PC-3 (cell line): ENCODE results near the gene WDR46. TPM values are rescaled to one million over a fixed set of nuclear protein-coding genes. Genes with fewer than 3 reads are reported as not detected.
A peak's percentile ranks its signal among the peaks of the same experiment; 100 is the strongest.

Experiments
- ATAC-seq: fragments of 200-7000 bp; cut with Tn5 transposase; 2 replicates; pipeline ENCODE4 v1.9.1; 2020; ENCODE audit warnings: mild to moderate bottlenecking, moderate library complexity
- BruUV-seq: library from RNA; stranded (reverse); fragments of 400-500 nt; replicated peaks from 2 replicates; lab custom pipeline; 2021; lab: Mats Ljungman, UMichigan
- CTCF ChIA-PET: fragments of 300-600 bp; sonication (Branson Sonifier 250); formaldehyde crosslinking; loops from one replicate; lab custom pipeline; 2022; ENCODE audit warnings: antibody characterized with exemption; lab: Charles Lee
- POLR2A ChIA-PET: fragments of 300-600 bp; sonication (Branson Sonifier 250); formaldehyde crosslinking; loops from one replicate; lab custom pipeline; 2022; ENCODE audit warnings: antibody characterized with exemption; ENCODE audit not compliant: unreplicated experiment; lab: Charles Lee
- DNase-seq: peaks from one replicate; pipeline ENCODE4 v3.0.0-alpha.2; 2015
- H2AFZ ChIP-seq: fragments of 300-600 bp; sonication (generic); 2 replicates; pipeline ENCODE4 v1.6.0; 2016; ENCODE audit warnings: antibody characterized with exemption, low read length
- H3F3A ChIP-seq: fragments of 300-600 bp; sonication (generic); one replicate; pipeline ENCODE4 v1.6.0; 2017; ENCODE audit warnings: antibody characterized with exemption, low read length, control low read depth, mild to moderate bottlenecking; ENCODE audit not compliant: unreplicated experiment
- H3K27ac ChIP-seq: fragments of 300-600 bp; sonication (generic); 2 replicates; pipeline ENCODE4 v1.5.1; 2016; ENCODE audit warnings: mild to moderate bottlenecking, low read length
- H3K27me3 ChIP-seq: fragments of 300-600 bp; sonication (generic); 2 replicates; pipeline ENCODE4 v1.6.1; 2016; ENCODE audit warnings: low read length, mixed read lengths
- H3K36me3 ChIP-seq: fragments of 300-600 bp; sonication (generic); 2 replicates; pipeline ENCODE4 v1.6.1; 2016; ENCODE audit warnings: low read depth, mixed run types, low read length, mixed read lengths
- H3K4me1 ChIP-seq: fragments of 300-600 bp; sonication (generic); 2 replicates; pipeline ENCODE4 v1.5.1; 2016; ENCODE audit warnings: low read length; ENCODE audit not compliant: insufficient read depth
- H3K4me2 ChIP-seq: fragments of 300-600 bp; sonication (generic); 2 replicates; pipeline ENCODE4 v1.6.0; 2016; ENCODE audit warnings: low read length
- H3K4me3 ChIP-seq: fragments of 300-600 bp; sonication (generic); 2 replicates; pipeline ENCODE4 v1.5.1; 2016; ENCODE audit warnings: mild to moderate bottlenecking, low read length, mixed read lengths
- H3K79me2 ChIP-seq: fragments of 300-600 bp; sonication (generic); 2 replicates; pipeline ENCODE4 v1.6.1; 2017; ENCODE audit warnings: low read length, mixed read lengths
- H3K9ac ChIP-seq: fragments of 300-600 bp; sonication (generic); 2 replicates; pipeline ENCODE4 v1.6.0; 2016; ENCODE audit warnings: mild to moderate bottlenecking, low read length
- H3K9me2 ChIP-seq: fragments of 300-600 bp; sonication (generic); replicated peaks from 2 replicates; pipeline ENCODE4 v1.6.1; 2016; ENCODE audit warnings: mixed run types, low read length, mixed read lengths
- H3K9me3 ChIP-seq: fragments of 300-600 bp; sonication (generic); 2 replicates; pipeline ENCODE4 v1.6.1; 2016; ENCODE audit warnings: low read length, mixed read lengths
- H4K20me1 ChIP-seq: fragments of 300-600 bp; sonication (generic); 2 replicates; pipeline ENCODE4 v1.6.1; 2016; ENCODE audit warnings: low read length, mixed read lengths
- CTCF ChIP-seq: fragments of 300-600 bp; sonication (generic); conservative IDR thresholded peaks from 2 replicates; pipeline ENCODE4 v1.5.1; 2017; ENCODE audit warnings: antibody characterized with exemption, low read depth, mild to moderate bottlenecking, low read length
- EZH2 ChIP-seq: fragments of 300-600 bp; sonication (generic); IDR thresholded peaks from one replicate; pipeline ENCODE4 v1.6.1; 2017; ENCODE audit warnings: antibody characterized with exemption, mild to moderate bottlenecking, low read length; ENCODE audit not compliant: unreplicated experiment
- EZH2phosphoT487 ChIP-seq: fragments of 300-600 bp; sonication (generic); IDR thresholded peaks from 2 replicates; pipeline ENCODE4 v1.6.1; 2018; ENCODE audit warnings: mild to moderate bottlenecking, antibody characterized with exemption, low read length, borderline replicate concordance
- intact Hi-C: fragments of 100-400 bp; cut with micrococcal nuclease; formaldehyde crosslinking; loops from 2 replicates; pipeline ENCODE4 v1.9.0; 2023
- total RNA-seq: library from RNA; depleted of rRNA; stranded (reverse); fragments of >200 nt; gene quantifications from 2 replicates; pipeline ENCODE4 v1.2.3, GENCODE V29; 2014

WDR46 gene
- total RNA-seq, 1 experiment from 2014 or later, result 104 TPM

- Histone ChIP-seq H4K20me1 (no peaks in the 10 kb centered on the region), H3K9me2 (no peaks in the 10 kb centered on the region), H3K27ac (peak overlapping the region; percentile 86), H3K9me3 (no peaks in the 10 kb centered on the region), H3F3A (no peaks in the 10 kb centered on the region), H3K9ac (peak overlapping the region; percentile 46; the same call in 1 of the 2 replicates), H3K4me3 (peak overlapping the region; percentile 95), H3K27me3 (no peaks in the 10 kb centered on the region), H2AFZ (no peak overlapping the region), H3K36me3 (peaks cover 12% of the 10 kb centered on the region; the same call in 1 of the 2 replicates), H3K4me1 (peaks cover 51% of the 10 kb centered on the region), H3K4me2 (peak overlapping the region; percentile 96), H3K79me2 (peaks cover 38% of the 10 kb centered on the region)
- DNase-seq (no peak), ATAC-seq (no peak)
- TF ChIP-seq CTCF, result no peak
- TF ChIP-seq EZH2, result no peak
- no peak for TF ChIP-seq EZH2phosphoT487
- intact Hi-C loops, result no loop called here
- POLR2A ChIA-PET, result no interaction called here
- no TSS peak for BruUV-seq
- CTCF ChIA-PET, result no interaction called here
These were observed 32.2 kb upstream of the WDR46 start for GRCh38 chr6:33321227-33321626.

- TF ChIP-seq EZH2phosphoT487 (no peak), EZH2 (no peak), CTCF (no peak)
- no peak overlapping the region for H2AFZ ChIP-seq
- peak overlapping the region; percentile 86 for H3K27ac ChIP-seq
- intact Hi-C loops, result no loop called here
- H3K36me3 ChIP-seq, result peaks cover 12% of the 10 kb centered on the region; the same call in 1 of the 2 replicates
- H3K4me2 ChIP-seq, result peak overlapping the region; percentile 96
- peak overlapping the region; percentile 46 for H3K9ac ChIP-seq
- H3K27me3 ChIP-seq, result no peaks in the 10 kb centered on the region
- no peaks in the 10 kb centered on the region for H3K9me3 ChIP-seq
- H3K79me2 ChIP-seq, result peaks cover 38% of the 10 kb centered on the region
- ChIA-PET CTCF (no interaction called here), POLR2A (no interaction called here)
- ATAC-seq (peak; percentile 3; the same call in 1 of the 2 replicates), DNase-seq (peak; percentile 79)
- peaks cover 51% of the 10 kb centered on the region for H3K4me1 ChIP-seq
- H3F3A ChIP-seq, result no peaks in the 10 kb centered on the region
- TSS peak; percentile 41 for BruUV-seq
- H3K9me2 ChIP-seq, result no peaks in the 10 kb centered on the region
- H3K4me3 ChIP-seq, result peak overlapping the region; percentile 95
- H4K20me1 ChIP-seq, result no peaks in the 10 kb centered on the region
These were observed 31.5 kb upstream of the WDR46 start for GRCh38 chr6:33320315-33321181.

- H3K4me3 ChIP-seq, result peak overlapping the region; percentile 95
- peaks cover 56% of the 10 kb centered on the region for H3K4me1 ChIP-seq
- H3K79me2 ChIP-seq, result peaks cover 38% of the 10 kb centered on the region
- ChIA-PET CTCF (no interaction called here), POLR2A (interaction anchor here (0.7 kb wide), 1 partner anchor 16 kb away, joined by 3 read pairs; no protein-coding TSS in a partner anchor)
- peak overlapping the region; percentile 86 for H3K27ac ChIP-seq
- peak overlapping the region; percentile 46 for H3K9ac ChIP-seq
- no peaks in the 10 kb centered on the region for H4K20me1 ChIP-seq
- ATAC-seq, result no peak
- no peaks in the 10 kb centered on the region for H3K27me3 ChIP-seq
- no peak overlapping the region for H2AFZ ChIP-seq
- no peak for DNase-seq
- no TSS peak for BruUV-seq
- peak overlapping the region; percentile 96 for H3K4me2 ChIP-seq
- TF ChIP-seq EZH2, result no peak
- TF ChIP-seq EZH2phosphoT487, result no peak
- TF ChIP-seq CTCF, result no peak
- H3K9me3 ChIP-seq, result no peaks in the 10 kb centered on the region
- intact Hi-C loops, result no loop called here
- H3K9me2 ChIP-seq, result no peaks in the 10 kb centered on the region
- peaks cover 12% of the 10 kb centered on the region; the same call in 1 of the 2 replicates for H3K36me3 ChIP-seq
- no peaks in the 10 kb centered on the region for H3F3A ChIP-seq
These were observed 30.9 kb upstream of the WDR46 start for GRCh38 chr6:33319939-33320314.
